Measurements from ENCODE around the gene DUSP14. TPM values are rescaled to one million over a fixed set of nuclear protein-coding genes. Genes with fewer than 3 reads are reported as not detected.

The DUSP14 gene
- total and polyA plus RNA-seq, 4 donors, result 13.8 to 22.9 (median 16.4) TPM

DNA sequence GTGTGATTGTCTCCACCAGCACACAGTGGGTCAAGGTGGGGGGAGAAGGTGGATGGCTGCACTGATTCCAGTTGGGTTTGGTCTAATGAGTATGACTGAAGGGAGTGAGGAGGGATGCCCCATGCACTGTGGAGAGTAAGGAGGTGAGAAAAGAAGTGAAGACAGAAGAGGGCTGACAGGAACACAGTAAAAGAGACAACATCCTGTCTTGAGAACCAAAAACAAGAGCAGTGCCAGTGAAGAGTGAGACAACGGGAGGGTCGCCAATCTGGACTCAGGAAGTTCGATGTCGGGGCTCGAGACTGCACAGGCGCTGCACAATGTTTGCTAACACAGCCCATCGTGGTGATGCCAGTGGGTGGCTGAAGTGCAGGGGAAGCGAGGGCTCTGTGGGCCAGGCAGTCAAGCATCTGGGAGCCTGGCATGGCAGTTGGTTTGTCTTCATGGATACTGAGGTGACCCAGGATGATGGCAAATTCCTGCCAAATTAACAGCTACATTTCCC is 34.1 kb downstream of the DUSP14 start:
- WGBS (ENCODE audit: insufficient coverage), result 80% methylated on average over 8 of the region's 8 CpGs
- no peak for DNase-seq (ENCODE audit: low read depth in 4 of 6, low spot score in 6 of 6)

DNA sequence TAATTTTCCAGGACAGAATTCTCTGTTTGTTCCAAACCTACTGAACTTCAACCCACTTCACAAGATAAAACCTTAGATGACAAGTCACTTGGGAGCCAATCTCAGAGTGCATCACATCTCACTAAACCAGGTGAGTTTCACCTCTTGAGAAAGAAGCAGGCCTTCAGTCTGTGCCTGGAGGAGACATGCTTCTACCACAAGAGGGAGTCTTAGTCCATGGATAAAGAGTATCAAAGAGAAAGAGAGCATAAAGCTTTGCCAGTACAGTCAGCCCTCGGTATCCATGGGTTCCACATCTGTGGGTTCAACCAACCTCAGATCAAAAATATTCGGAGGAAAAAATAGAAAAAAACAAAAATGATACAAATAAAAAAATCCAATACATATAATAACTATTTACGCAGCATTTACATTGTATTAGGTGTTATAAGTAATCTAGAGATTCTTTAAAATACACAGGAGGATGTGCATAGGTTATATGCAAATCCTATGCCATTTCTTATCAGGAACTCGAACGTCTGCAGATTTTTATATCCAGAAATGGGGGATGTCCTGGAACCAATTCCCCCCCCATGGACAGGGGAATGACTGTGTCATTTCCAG is 37.7 kb downstream of the DUSP14 start:
- Histone ChIP-seq H3K9me3 (ENCODE audit: control insufficient read depth, insufficient read depth, low read length) (no peaks in the 10 kb centered on the region), H3K4me3 (ENCODE audit: low read depth, low read length) (no peak overlapping the region), H3K27ac (ENCODE audit: low read depth, low read length) (no peak overlapping the region), H3K4me1 (ENCODE audit: control insufficient read depth, insufficient read depth, low read length) (no peaks in the 10 kb centered on the region), H3K36me3 (ENCODE audit: control insufficient read depth, insufficient read depth, low read length) (peaks cover 27% of the 10 kb centered on the region), H3K27me3 (ENCODE audit: control insufficient read depth, insufficient read depth, low read length) (no peaks in the 10 kb centered on the region)
- no CpG with 5 or more reads among the region's 5 CpGs for WGBS (ENCODE audit: insufficient coverage)
- peak in 5 of 6 donors; percentile 26 to 90 (median 37) for DNase-seq (ENCODE audit: low read depth in 4 of 6, low spot score in 6 of 6)

More for the DNA sequence above, 34.1 kb downstream of the DUSP14 start:
- H3K36me3 ChIP-seq (ENCODE audit: control insufficient read depth, insufficient read depth, low read length), result peaks cover 28% of the 10 kb centered on the region
- no peaks in the 10 kb centered on the region for H3K9me3 ChIP-seq (ENCODE audit: control insufficient read depth, insufficient read depth, low read length)
- no peak overlapping the region for H3K27ac ChIP-seq (ENCODE audit: low read depth, low read length)
- H3K4me3 ChIP-seq (ENCODE audit: low read depth, low read length), result no peak overlapping the region
- peaks cover 2% of the 10 kb centered on the region for H3K4me1 ChIP-seq (ENCODE audit: control insufficient read depth, insufficient read depth, low read length)
- H3K27me3 ChIP-seq (ENCODE audit: control insufficient read depth, insufficient read depth, low read length), result no peaks in the 10 kb centered on the region

DNA sequence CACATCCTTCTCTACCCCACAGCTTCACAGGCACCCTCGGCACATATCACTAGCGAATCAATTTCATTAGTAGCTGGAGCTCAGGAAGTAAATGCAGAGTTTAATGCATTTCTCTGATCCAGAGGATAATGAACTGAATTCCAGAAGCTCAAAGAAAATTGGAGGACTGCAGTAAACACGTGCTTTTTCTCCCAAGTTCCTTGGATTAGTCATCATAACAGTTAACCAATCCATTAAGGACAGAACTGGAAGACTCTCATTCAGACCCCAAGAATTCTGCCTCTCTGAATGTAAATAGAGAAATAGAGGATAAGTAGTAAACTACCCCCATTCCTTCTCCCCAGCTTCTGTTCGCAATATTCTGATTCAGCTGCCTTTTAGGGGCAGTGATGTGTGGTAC is 40.7 kb downstream of the DUSP14 start:
- H3K4me3 ChIP-seq (ENCODE audit: low read depth, low read length), result no peak overlapping the region
- H3K27me3 ChIP-seq (ENCODE audit: control insufficient read depth, insufficient read depth, low read length), result no peaks in the 10 kb centered on the region
- no peak overlapping the region for H3K27ac ChIP-seq (ENCODE audit: low read depth, low read length)
- H3K36me3 ChIP-seq (ENCODE audit: control insufficient read depth, insufficient read depth, low read length), result peaks cover 24% of the 10 kb centered on the region
- WGBS (ENCODE audit: insufficient coverage), result no CpG with 5 or more reads among the region's 4 CpGs
- DNase-seq (ENCODE audit: low read depth in 4 of 6, low spot score in 6 of 6), result no peak
- no peaks in the 10 kb centered on the region for H3K9me3 ChIP-seq (ENCODE audit: control insufficient read depth, insufficient read depth, low read length)
- H3K4me1 ChIP-seq (ENCODE audit: control insufficient read depth, insufficient read depth, low read length), result no peaks in the 10 kb centered on the region

GRCh38 chr17:37532756-37533155 is 43.1 kb downstream of the DUSP14 start:
- WGBS (ENCODE audit: insufficient coverage), result no CpG with 5 or more reads among the region's 3 CpGs
- Histone ChIP-seq H3K27me3 (ENCODE audit: control insufficient read depth, insufficient read depth, low read length) (no peaks in the 10 kb centered on the region), H3K36me3 (ENCODE audit: control insufficient read depth, insufficient read depth, low read length) (peaks cover 35% of the 10 kb centered on the region), H3K4me1 (ENCODE audit: control insufficient read depth, insufficient read depth, low read length) (no peaks in the 10 kb centered on the region), H3K4me3 (ENCODE audit: low read depth, low read length) (no peak overlapping the region), H3K27ac (ENCODE audit: low read depth, low read length) (no peak overlapping the region), H3K9me3 (ENCODE audit: control insufficient read depth, insufficient read depth, low read length) (no peaks in the 10 kb centered on the region)
- no peak for DNase-seq (ENCODE audit: low read depth in 4 of 6, low spot score in 6 of 6)

GRCh38 chr17:37535906-37536305 is 46.2 kb downstream of the DUSP14 start:
- no peak for DNase-seq (ENCODE audit: low read depth in 4 of 6, low spot score in 6 of 6)
- H3K4me3 ChIP-seq (ENCODE audit: low read depth, low read length), result no peak overlapping the region
- H3K36me3 ChIP-seq (ENCODE audit: control insufficient read depth, insufficient read depth, low read length), result peaks cover 41% of the 10 kb centered on the region
- no peak overlapping the region for H3K27ac ChIP-seq (ENCODE audit: low read depth, low read length)
- H3K9me3 ChIP-seq (ENCODE audit: control insufficient read depth, insufficient read depth, low read length), result no peaks in the 10 kb centered on the region
- WGBS (ENCODE audit: insufficient coverage), result 100% methylated on average over 3 of the region's 5 CpGs
- H3K27me3 ChIP-seq (ENCODE audit: control insufficient read depth, insufficient read depth, low read length), result no peaks in the 10 kb centered on the region
- H3K4me1 ChIP-seq (ENCODE audit: control insufficient read depth, insufficient read depth, low read length), result no peaks in the 10 kb centered on the region

DNA sequence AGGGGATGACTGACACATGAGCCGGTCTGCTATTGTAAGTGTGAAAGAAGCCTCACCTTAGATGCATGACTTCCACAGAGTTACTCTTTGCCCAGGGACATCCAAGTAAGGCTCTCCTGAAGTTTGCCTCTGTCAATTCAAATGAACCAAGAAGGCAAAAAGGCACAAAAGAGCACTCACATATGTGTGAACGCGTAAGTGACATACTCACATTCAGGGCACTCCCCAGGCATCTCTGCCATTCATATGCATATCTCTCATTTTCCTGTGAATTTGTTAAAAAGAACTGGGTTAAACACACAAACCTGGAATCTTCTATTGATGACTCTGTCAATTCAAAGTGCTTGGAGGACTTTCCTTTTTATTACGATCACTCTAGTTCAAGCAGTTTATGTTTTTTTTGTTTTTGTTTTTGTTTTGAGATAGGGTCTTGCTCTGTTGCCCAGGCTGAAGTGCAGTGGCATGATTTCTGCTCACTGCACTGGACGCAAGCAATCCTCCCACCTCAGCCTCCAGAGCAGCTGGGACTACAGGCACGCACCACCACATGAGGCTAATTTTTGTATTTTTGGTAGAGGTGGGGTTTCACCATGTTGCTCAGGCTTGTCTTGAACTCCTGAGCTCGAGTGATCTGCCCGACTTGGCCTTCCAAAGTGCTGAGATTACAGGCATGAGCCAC is 49.4 kb downstream of the DUSP14 start:
- Histone ChIP-seq H3K27me3 (ENCODE audit: control insufficient read depth, insufficient read depth, low read length) (no peaks in the 10 kb centered on the region), H3K9me3 (ENCODE audit: control insufficient read depth, insufficient read depth, low read length) (no peaks in the 10 kb centered on the region), H3K36me3 (ENCODE audit: control insufficient read depth, insufficient read depth, low read length) (peaks cover 36% of the 10 kb centered on the region), H3K4me3 (ENCODE audit: low read depth, low read length) (no peak overlapping the region), H3K27ac (ENCODE audit: low read depth, low read length) (no peak overlapping the region), H3K4me1 (ENCODE audit: control insufficient read depth, insufficient read depth, low read length) (no peaks in the 10 kb centered on the region)
- WGBS (ENCODE audit: insufficient coverage), result 90% methylated on average over 2 of the region's 8 CpGs
- no peak for DNase-seq (ENCODE audit: low read depth in 4 of 6, low spot score in 6 of 6)

GRCh38 chr17:37541880-37542660 is 52.4 kb downstream of the DUSP14 start:
- no peak overlapping the region for H3K4me3 ChIP-seq (ENCODE audit: low read depth, low read length)
- 80% methylated on average over 4 of the region's 9 CpGs for WGBS (ENCODE audit: insufficient coverage)
- no peaks in the 10 kb centered on the region for H3K9me3 ChIP-seq (ENCODE audit: control insufficient read depth, insufficient read depth, low read length)
- H3K27ac ChIP-seq (ENCODE audit: low read depth, low read length), result no peak overlapping the region
- peaks cover 34% of the 10 kb centered on the region for H3K36me3 ChIP-seq (ENCODE audit: control insufficient read depth, insufficient read depth, low read length)
- no peaks in the 10 kb centered on the region for H3K4me1 ChIP-seq (ENCODE audit: control insufficient read depth, insufficient read depth, low read length)
- DNase-seq (ENCODE audit: low read depth in 4 of 6, low spot score in 6 of 6), result no peak
- no peaks in the 10 kb centered on the region for H3K27me3 ChIP-seq (ENCODE audit: control insufficient read depth, insufficient read depth, low read length)

GRCh38 chr17:37543637-37544052 is 54.0 kb downstream of the DUSP14 start:
- no CpG with 5 or more reads among the region's 2 CpGs for WGBS (ENCODE audit: insufficient coverage)
- H3K9me3 ChIP-seq (ENCODE audit: control insufficient read depth, insufficient read depth, low read length), result no peaks in the 10 kb centered on the region
- peaks cover 26% of the 10 kb centered on the region for H3K36me3 ChIP-seq (ENCODE audit: control insufficient read depth, insufficient read depth, low read length)
- no peak overlapping the region for H3K4me3 ChIP-seq (ENCODE audit: low read depth, low read length)
- H3K27me3 ChIP-seq (ENCODE audit: control insufficient read depth, insufficient read depth, low read length), result no peaks in the 10 kb centered on the region
- H3K27ac ChIP-seq (ENCODE audit: low read depth, low read length), result no peak overlapping the region
- no peak for DNase-seq (ENCODE audit: low read depth in 4 of 6, low spot score in 6 of 6)
- H3K4me1 ChIP-seq (ENCODE audit: control insufficient read depth, insufficient read depth, low read length), result no peaks in the 10 kb centered on the region

DNA sequence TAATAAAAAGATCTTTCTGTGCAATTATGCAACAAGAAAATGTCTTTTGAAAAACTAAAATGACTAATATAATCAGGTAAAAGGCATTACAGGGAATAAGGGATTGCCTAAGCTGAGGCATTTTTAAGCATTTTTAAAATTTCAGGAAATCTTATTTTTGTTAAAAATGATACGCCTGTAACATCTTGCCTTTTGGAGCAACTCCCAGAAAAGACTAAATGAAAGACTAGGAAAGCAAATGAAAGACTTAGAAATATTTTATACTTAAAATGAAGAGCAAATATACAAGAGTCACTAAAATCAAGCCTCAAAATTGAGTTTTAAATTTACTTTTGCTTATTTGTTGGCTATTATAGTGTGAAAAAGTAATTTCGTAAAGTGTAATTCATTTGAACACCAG is 55.8 kb downstream of the DUSP14 start:
- DNase-seq (ENCODE audit: low read depth in 4 of 6, low spot score in 6 of 6), result peak in 2 of 6 donors; percentile 5 to 43
- no CpG with 5 or more reads among the region's 2 CpGs for WGBS (ENCODE audit: insufficient coverage)

More for the DNA sequence above, 55.8 kb downstream of the DUSP14 start:
- Histone ChIP-seq H3K9me3 (ENCODE audit: control insufficient read depth, insufficient read depth, low read length) (no peaks in the 10 kb centered on the region), H3K27me3 (ENCODE audit: control insufficient read depth, insufficient read depth, low read length) (no peaks in the 10 kb centered on the region), H3K4me3 (ENCODE audit: low read depth, low read length) (no peak overlapping the region), H3K4me1 (ENCODE audit: control insufficient read depth, insufficient read depth, low read length) (no peaks in the 10 kb centered on the region), H3K36me3 (ENCODE audit: control insufficient read depth, insufficient read depth, low read length) (peaks cover 17% of the 10 kb centered on the region), H3K27ac (ENCODE audit: low read depth, low read length) (no peak overlapping the region)

All from spinal cord (tissue), 10 donors.